HPDE6-E6E7 (cell line): ENCODE measurements around the gene NGLY1.

Experiments
- DNase-seq: peaks from one replicate; pipeline ENCODE4 v3.0.0; 2011; ENCODE audit warnings: missing footprints; ENCODE audit errors: extremely low spot score

Gene NGLY1

DNA sequence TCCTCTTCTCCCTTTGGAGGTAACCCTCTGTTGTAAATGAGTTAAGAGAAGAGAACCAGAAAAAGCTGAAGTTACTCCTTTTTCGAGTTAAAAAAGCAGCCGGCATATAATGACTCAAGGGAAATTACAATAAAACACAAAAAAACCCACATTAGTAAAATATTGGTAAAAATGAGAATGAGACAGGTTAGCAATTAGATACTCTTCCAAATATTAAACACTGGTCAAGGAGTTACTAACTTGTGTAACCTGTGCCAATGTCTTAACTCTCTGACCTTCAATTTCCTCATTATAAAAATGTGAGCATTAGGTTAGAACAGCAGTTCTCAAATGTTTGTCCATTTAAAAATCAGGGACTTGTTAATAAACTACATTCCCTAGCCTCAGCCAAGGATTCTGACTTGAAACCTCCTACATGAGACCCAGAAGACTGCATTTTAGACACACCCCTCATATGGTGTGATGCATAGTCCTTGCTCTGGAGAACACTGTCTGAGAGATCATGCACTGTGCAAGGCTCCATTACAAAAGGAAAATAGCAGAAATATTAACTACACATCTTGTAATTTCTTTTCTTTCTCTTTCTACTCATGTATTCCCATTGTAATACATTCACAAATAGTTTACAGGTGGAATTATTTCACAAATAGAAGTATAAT, 75.8 kb downstream of the NGLY1 start:
- DNase-seq: no peak

DNA sequence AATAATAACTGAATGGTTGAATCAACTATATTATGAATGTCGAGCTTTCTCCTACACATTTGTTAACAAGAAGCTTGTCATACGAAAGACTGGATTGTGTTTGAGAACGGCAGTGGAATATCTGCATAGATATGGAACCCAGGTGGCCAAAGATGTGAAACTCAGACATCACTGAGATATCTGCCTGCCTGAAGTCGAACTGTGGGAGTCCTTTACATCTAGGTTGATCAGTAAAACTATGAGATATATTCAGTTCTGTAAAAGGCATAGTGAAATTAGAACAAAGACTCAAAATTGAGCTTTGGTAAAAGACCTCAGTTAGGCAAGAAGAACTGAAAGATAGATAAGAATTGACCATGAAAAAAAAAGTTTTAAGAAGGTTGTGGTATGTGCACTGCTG, 77.0 kb downstream of the NGLY1 start:
- no peak for DNase-seq

DNA sequence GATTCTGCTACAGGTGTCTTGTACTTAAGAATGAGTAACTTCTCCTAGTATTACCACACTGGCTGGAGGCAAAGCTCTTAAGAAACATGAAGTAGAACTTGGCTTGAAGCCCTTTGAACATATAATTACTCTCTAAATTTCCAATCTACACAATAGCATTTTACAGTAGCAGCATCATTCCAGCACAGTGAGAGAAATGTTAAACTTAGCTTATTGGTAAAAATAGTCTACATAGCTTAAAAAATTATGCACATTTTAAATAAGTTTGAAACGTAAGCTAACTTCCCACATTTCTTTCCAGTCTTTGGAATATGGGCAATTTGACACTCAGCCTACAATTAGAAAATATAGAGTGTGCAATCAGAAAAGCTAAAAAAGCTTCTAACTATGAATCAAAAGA, 85.7 kb downstream of the NGLY1 start:
- no peak for DNase-seq

DNA sequence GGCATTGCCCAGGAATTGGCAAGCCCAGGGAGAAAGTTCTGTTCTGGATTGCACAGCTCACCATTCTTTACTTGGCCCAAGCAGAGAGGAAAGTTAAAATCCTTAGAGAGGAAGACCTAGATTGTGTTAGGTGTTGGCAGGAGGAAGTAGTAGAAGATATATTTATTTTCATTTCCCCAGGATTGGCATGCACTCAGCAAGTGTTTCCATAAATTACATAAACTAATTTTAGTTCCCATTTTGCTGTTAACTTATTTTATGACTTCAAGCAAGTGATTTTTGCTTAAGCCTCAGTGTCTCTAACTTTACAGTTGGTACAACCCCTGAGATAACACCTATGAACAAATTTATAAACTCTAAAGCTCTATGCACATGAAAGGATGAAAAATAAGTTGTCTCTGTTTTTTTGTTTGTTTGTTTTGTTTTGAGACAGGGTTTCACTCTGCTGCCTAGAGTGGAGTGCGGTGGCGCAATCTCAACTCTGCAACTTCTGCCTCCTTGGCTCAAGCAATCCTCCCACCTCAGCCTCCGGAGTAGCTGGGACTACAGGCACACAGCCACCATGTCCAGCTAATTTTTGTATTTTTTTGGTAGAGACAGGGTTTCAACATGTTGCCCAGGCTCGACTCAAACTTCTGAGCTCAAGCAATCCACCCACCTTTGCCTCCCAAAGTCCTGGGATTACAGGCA, 87.4 kb downstream of the NGLY1 start:
- no peak for DNase-seq

DNA sequence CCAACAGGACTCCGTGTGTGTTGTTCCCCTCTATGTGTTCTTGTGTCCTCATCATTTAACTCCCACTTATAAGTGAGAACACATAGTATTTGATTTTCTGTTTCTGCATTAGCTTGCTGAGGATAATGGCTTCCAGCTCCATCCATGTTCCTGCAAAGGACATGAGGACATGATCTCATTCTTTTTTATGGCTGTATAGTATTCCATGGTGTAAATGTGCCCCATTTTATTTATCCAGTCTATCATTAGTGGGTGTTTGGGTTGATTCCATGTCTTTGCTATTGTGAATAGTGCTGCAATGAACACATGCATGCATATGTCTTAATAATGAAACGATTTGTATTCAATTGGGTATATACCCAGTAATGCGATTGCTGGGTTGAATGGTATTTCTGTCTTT, 90.0 kb downstream of the NGLY1 start:
- DNase-seq: no peak

DNA sequence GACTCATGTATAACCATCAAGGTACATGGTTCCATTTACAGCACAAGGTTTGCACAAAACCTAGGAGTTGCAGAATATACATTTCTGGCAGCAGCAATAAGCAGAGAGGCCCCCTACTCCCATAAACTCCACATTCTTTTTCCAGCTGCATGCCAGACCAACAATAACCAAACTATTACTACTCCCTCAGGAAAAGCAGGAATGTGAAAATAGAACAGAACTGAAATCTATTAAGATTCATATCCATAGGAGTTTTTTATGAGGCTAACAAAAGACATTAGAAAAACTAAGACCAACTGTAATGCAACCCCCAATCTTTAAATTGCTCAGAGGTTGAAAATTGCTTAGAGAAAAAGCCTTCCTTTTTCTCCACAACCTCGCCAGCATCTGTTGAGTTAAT, 90.9 kb downstream of the NGLY1 start:
- DNase-seq: no peak

DNA sequence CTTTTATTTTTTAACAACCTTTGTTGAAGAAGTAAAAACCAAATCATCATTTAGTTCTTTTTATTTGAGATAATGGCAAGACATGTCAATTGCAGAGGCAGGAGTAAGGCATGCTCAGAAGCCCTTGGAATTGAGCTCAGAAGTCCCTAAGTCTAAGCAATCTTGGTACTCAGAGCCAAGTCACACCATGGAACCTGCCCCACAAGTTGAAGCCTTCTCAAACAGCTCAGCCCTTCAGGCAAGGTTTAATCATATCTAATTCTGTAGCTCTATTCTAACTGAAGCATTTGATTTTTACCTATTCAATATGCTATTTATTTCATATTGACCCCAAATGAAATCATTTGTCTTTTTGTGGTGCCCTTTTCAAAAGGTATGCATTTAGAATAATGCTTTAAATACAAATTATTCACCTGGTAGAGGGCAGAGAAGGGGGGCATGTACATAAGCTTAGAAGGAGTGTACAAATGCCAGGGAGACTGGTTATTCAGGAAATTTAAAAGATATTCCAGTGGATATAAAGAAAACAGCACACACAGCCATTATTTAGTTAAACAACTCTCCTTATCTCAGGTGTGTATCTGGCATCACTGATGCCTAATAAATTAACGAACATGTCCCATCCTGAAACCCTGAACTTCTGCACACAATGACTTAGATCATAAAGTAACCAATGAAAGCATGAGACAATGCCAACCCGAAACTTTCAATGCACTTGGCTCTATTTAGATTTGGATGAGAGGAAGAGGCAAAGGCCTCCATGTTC, 92.3 kb downstream of the NGLY1 start:
- DNase-seq: no peak

DNA sequence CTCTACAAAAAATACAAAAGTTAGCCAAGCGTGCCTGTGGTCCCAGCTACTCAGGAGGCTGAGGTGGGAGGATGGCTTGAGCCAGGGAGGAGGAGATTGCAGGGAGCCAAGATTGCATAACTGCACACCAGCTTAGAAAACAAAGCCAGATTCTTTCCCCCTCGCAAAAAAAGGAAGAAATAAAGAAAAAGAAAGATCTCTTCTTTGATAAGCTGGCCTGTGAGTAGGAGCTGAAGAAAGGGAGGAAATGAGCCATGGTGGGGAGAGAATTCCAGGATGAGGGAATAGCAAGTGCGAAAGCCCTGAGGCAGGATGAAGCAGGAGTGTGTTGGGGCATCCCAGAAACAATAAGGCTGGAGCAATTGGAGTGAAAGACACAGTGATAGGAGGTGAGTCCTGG, 94.0 kb downstream of the NGLY1 start:
- DNase-seq: no peak

DNA sequence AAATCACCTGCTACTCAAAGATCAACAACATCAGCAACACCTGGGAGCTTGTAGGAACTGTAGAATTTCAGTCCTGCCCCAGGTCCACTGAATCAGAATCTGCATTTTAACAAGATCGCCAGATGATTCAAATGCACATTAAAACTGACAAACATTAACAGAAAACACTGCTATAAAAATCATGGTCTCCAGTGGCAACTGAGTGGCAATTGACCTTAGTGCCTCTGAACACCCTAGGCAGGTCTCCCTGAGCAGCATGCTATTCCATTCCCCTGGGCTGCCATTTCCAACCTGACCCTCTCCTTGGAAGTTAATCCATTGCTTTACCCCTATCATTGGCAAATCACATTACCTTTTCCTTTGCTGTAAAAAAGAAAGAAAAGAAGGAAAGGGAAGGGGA, 95.5 kb downstream of the NGLY1 start:
- DNase-seq: no peak

DNA sequence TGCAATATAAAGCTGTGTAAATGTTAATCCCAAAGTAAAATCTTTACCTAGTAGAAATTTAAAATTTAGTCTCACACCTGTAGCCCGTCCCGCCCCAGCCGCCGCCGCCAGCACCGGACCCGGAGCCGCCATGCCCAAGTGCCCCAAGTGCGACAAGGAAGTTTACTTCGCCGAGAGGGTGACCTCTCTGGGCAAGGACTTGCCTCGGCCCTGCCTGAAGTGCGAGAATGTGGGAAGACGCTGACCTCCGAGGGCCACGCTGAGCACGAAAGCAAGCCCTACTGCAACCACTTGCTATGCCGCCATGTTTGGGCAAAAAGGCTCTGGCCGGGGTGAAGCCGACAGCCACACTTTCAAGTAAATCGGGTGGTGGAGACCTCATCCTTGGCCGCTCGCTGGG, 96.5 kb downstream of the NGLY1 start:
- DNase-seq: no peak

DNA sequence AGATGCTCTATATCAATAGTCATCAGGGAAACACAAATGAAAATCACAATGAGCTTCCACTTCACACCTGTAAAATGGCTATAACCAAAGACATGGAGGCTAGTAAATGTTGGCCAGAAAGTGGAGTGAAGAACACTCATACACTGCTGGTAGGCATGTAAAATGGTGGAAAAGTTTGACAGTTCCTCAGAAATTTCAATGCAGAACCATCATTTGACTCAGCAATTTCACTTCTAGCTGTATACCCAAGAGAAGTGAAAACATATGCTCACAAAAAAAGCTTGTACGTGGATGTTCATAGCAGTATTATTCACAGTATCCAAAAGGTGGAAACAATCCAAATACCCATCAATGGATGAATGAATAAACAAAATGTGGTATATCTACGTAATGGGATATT, 99.4 kb downstream of the NGLY1 start:
- DNase-seq: no peak

DNA sequence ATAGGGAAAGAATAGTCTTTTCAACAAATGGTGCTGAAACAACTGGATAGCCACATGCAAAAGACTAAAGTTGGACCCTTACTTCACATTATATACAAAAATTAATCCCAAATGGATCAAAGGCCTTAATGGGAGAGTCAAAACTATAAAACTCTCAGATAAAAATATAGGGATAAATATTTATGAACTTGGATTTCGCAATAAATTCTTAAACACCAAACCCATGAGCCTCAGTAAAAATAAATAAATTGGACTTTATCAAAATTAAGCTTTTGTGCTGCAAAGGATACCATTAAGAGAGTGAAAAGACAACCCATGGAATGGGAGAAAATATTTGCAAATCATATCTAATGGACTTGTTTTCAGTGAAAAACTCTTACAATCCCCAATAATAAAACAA, 99.8 kb downstream of the NGLY1 start:
- no peak for DNase-seq

DNA sequence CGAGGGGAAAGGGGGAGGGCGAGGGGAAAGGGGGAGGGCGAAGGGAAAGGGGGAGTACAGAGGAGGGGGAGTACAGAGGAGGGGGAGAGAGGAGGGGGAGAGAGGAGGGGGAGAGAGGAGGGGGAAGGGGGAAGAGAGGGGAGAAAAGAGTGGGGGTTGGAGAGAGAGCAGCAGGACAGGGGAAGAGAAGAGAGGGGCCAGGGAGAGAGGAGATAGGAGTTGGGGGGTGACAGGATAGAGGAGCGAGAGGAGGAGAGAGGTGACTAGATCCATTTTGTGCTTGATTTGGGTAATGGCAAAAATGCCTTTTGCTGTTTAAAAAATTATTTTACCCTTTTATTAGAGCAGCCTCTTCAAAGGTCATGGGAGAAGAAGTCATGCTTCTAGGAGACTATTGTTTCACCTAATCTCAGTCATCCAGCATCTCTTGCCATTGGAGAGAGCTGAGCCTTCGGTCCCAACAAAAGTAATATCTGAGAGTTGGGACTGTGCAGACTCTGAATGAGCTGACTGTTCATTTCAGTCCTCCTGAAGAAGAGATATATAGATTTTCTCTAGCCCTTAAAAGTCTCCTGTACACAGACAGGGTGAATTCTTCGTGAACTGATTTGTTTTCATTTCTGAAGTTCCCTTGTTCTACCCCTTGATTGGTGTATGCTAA, 103.5 kb downstream of the NGLY1 start:
- no peak for DNase-seq

DNA sequence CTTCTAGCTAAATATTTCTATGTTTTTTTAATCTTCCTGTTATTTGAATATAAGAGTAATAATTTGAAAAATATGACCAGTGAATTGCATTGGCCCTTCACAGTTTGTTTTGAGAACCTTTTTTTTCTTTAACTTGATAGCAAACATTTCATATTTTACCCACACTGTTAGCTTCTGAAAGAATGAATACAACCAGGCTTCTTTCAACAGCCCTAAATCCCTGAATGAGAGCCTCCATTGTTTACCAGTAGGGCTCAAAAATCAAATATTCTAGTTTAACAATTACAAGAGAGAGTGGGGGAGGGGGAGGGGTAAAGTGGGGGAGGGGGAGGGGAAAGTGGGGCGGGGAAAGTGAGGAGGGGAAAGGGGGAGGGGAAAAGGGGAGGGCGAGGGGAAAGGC, 104.1 kb downstream of the NGLY1 start:
- DNase-seq: no peak

DNA sequence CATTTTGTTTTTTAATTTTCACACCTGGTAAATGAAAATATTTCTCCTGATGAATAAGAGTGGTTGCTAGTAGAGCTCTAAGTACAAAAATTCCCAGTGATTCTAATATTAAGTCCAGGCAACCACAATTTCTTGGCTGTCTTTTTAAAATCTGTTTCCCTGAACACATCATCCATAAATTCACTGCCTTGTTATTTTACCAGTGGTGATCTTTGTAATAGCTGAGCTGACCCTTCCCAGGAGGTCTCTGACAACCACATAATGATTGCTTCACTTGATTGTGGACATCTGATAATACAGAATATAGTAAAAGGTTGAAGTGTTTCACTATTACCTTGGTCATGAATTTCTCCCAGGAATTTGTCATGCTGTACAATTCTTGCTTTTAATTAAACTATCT, 104.7 kb downstream of the NGLY1 start:
- no peak for DNase-seq

DNA sequence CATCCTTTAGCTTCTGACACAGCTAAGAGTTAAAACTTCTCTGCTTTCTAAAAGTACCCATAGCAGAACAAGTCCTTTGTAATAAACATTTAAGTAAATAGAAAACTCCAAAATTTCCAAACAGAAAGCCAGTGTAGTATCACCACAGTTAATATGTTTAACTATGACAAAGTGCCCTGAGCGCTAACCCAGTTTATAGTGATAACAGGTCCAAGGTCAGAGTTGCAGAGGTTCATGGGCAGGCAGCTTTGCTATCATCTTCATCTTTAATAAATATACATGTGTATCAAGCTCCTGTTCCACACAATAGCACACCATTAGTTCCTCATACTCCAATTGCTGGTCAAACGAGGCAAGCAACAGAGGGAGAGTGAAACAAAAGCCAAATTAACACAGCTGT, 106.1 kb downstream of the NGLY1 start:
- DNase-seq: no peak

DNA sequence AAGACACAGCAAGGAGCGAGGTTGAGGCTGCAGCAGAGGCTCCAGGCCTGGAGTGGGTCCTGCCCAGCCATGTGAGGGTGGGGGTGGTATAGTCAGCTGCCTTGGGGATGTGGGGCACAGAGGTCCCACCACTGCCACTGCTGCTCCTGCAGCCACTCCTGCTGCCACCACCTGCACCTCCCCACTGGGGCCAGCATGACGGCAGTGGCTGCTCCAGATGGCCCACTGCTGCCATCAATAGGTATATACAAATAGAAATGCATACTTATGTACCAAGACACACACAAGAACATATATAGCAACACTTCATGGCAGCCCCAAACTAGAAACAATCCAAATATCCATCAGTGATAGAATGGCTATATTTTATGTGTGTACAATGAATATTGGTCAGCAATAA, 108.6 kb downstream of the NGLY1 start:
- DNase-seq: no peak

DNA sequence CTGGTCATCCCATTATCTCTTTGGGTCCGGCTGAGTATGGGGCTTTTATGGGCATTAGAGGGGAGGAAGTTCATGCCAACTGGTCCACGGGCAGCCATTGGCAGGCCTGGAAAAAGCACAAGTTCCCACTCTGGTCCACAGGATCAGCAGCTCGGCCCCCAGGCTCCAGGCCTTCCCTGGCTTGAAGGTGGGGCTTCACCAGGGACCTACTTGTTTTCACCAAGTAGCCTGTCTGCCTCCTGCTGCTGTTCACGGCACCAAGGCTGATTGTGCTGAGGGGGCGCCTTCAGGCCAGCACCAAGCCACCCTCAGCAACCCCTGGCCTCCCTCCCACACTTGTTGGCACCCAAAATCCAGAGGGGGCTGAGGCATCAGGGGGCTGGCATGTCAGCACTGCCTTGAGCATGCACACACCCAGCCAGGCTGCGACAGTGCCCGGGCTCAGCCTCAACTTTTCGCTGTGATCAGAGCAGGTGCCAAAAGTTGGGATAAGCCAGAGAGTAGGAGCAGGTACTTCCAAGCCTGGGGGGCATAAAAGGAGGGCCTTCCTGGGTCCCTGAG, 109.4 kb downstream of the NGLY1 start:
- DNase-seq: no peak
